B cell (primary cell): ENCODE data around the gene CSNK1G1. TPM values are rescaled to one million over a fixed set of nuclear protein-coding genes. Genes with fewer than 3 reads are reported as not detected.

Experiments used
- ATAC-seq: fragments of 200-7000 bp; cut with Tn5 transposase; one replicate; pipeline ENCODE4 v1.10.0; 2021; ENCODE audit warnings: low read depth, mild to moderate bottlenecking, moderate number of reproducible peaks, moderate library complexity
- CTCF ChIA-PET: fragments of 350-600 bp; sonication (Branson Sonifier 250); formaldehyde crosslinking; loops from one replicate; lab custom pipeline; 2021; ENCODE audit warnings: antibody characterized with exemption, inconsistent platforms; lab: Charles Lee
- POLR2A ChIA-PET: fragments of 350-600 bp; sonication (Branson Sonifier 250); formaldehyde crosslinking; loops from one replicate; lab custom pipeline; 2021; ENCODE audit warnings: antibody characterized with exemption; lab: Charles Lee
- DNase-seq: peaks from one replicate; pipeline ENCODE4 v3.0.0; 2013
- H2AFZ ChIP-seq: 2 replicates; pipeline ENCODE4 v1.6.1; 2012; ENCODE audit warnings: mild to moderate bottlenecking, low read depth, low read length; ENCODE audit not compliant: insufficient read depth, poor library complexity, severe bottlenecking
- H3K27ac ChIP-seq, 2 donors: 1 replicate in 1 of 2; 2 replicates in 1 of 2; pipeline ENCODE4 v1.5.1; 2012 to 2013; ENCODE audit warnings: low read length in 2 of 2, mild to moderate bottlenecking in 2 of 2, moderate library complexity in 1 of 2
- H3K27me3 ChIP-seq, 4 experiments: fragments of 200-600 bp in 1 of 4; sonication (generic) in 1 of 4; replicated peaks in 1 of 4; 1 replicate in 2 of 4; 2 replicates in 2 of 4; pipeline versions ENCODE4 v1.6.1 to v1.7.0; 2013 to 2016; ENCODE audit warnings: low read length in 3 of 4, mild to moderate bottlenecking in 2 of 4, mixed read lengths in 1 of 4, moderate library complexity in 1 of 4; ENCODE audit not compliant: insufficient read depth in 4 of 4, control insufficient read depth in 3 of 4; ENCODE audit errors: control extremely low read depth in 1 of 4
- H3K36me3 ChIP-seq, 2 experiments: replicated peaks in 1 of 2; 1 replicate in 1 of 2; 2 replicates in 1 of 2; pipeline versions ENCODE4 v1.6.1 to v1.7.1; 2013; ENCODE audit warnings: low read length in 1 of 2; ENCODE audit not compliant: insufficient read depth in 2 of 2, control insufficient read depth in 1 of 2; ENCODE audit errors: control extremely low read depth in 1 of 2, extremely low read depth in 1 of 2
- H3K4me1 ChIP-seq, 2 donors: fragments of 200-600 bp in 1 of 2; sonication (generic) in 1 of 2; 1 replicate in 1 of 2; 2 replicates in 1 of 2; pipeline versions ENCODE4 v1.5.1 to v1.6.1; 2013 to 2017; ENCODE audit warnings: low read length in 2 of 2; ENCODE audit not compliant: control insufficient read depth in 2 of 2, insufficient read depth in 2 of 2
- H3K4me2 ChIP-seq: replicated peaks from 2 replicates; pipeline ENCODE3; 2012; ENCODE audit warnings: mild to moderate bottlenecking, low read depth, low read length; ENCODE audit not compliant: poor library complexity, severe bottlenecking
- H3K4me3 ChIP-seq, 5 experiments: fragments of 200-600 bp in 1 of 5; sonication (generic) in 1 of 5; 1 replicate in 3 of 5; 2 replicates in 2 of 5; pipeline versions ENCODE4 v1.5.1 to v1.7.0; 2011 to 2016; ENCODE audit warnings: low read length in 4 of 5, mild to moderate bottlenecking in 4 of 5, low read depth in 2 of 5, control low read depth in 1 of 5, moderate library complexity in 1 of 5; ENCODE audit not compliant: insufficient read depth in 1 of 5; ENCODE audit errors: control extremely low read depth in 1 of 5, extremely low read depth in 1 of 5
- H3K79me2 ChIP-seq: fragments of 200-600 bp; sonication (generic); one replicate; pipeline ENCODE4 v1.6.0; 2016; ENCODE audit warnings: low read length; ENCODE audit not compliant: control insufficient read depth, insufficient read depth
- H3K9ac ChIP-seq: fragments of 200-600 bp; sonication (generic); 2 replicates; pipeline ENCODE4 v1.6.1; 2017; ENCODE audit warnings: mild to moderate bottlenecking, low read length, moderate library complexity
- H3K9me3 ChIP-seq, 3 donors: one replicate each; pipeline versions ENCODE4 v1.6.1 to v1.7.1; 2013; ENCODE audit warnings: low read length in 2 of 3; ENCODE audit not compliant: control insufficient read depth in 2 of 3, insufficient read depth in 1 of 3; ENCODE audit errors: control extremely low read depth in 1 of 3
- H4K20me1 ChIP-seq: 2 replicates; pipeline ENCODE4 v1.6.0; 2012; ENCODE audit warnings: mild to moderate bottlenecking, low read length; ENCODE audit not compliant: insufficient read depth, control insufficient read depth, poor library complexity, severe bottlenecking
- H3K27ac Mint-ChIP-seq: one replicate; pipeline ENCODE4 v1.8.0; 2021; ENCODE audit warnings: mixed read lengths
- H3K27me3 Mint-ChIP-seq: one replicate; pipeline ENCODE4 v1.8.0; 2021; ENCODE audit warnings: mixed read lengths
- H3K4me1 Mint-ChIP-seq: one replicate; pipeline ENCODE4 v1.8.0; 2021; ENCODE audit warnings: mixed read lengths
- H3K4me3 Mint-ChIP-seq: one replicate; pipeline ENCODE4 v1.8.0; 2021; ENCODE audit warnings: mixed read lengths
- H3K9me3 Mint-ChIP-seq: one replicate; pipeline ENCODE4 v1.8.0; 2022; ENCODE audit warnings: mixed read lengths; ENCODE audit not compliant: insufficient read depth
- CTCF ChIP-seq: fragments of 200-600 bp; IDR thresholded peaks from one replicate; pipeline ENCODE4 v1.8.0; 2022; ENCODE audit warnings: antibody characterized with exemption, mild to moderate bottlenecking
- EZH2 ChIP-seq: IDR thresholded peaks from 2 replicates; pipeline ENCODE4 v1.6.1; 2012; ENCODE audit warnings: borderline replicate concordance, low read depth, mild to moderate bottlenecking, moderate library complexity, low read length; ENCODE audit not compliant: insufficient read depth, poor library complexity, severe bottlenecking
- WGBS: methylation state at CpG from one replicate; pipeline ENCODE4 v1.1.5; 2013; ENCODE audit warnings: missing lambda C conversion rate; ENCODE audit not compliant: insufficient coverage; 5-methylcytosine and 5-hydroxymethylcytosine counted together
- intact Hi-C: fragments of 100-400 bp; cut with micrococcal nuclease; formaldehyde crosslinking; loops from one replicate; pipeline ENCODE4 v1.10.0; 2022
- polyA plus RNA-seq: library from polyadenylated mRNA; depleted of rRNA; stranded (reverse); fragments of >200 nt; gene quantifications from 2 replicates; pipeline ENCODE4 v1.2.3, GENCODE V29; 2012
- total RNA-seq, 2 donors: library from RNA; stranded (reverse); fragments of 120-200 nt in 1 of 2; gene quantifications; 1 replicate in 1 of 2; 2 replicates in 1 of 2; pipeline versions ENCODE4 v1.2.3 to v1.2.4, GENCODE V29; 2013 to 2022

CSNK1G1 gene
- total and polyA plus RNA-seq, 2 donors (not counting 1 experiment from before 2014, with no cell fraction given), result 5.2 to 40.3 TPM

DNA sequence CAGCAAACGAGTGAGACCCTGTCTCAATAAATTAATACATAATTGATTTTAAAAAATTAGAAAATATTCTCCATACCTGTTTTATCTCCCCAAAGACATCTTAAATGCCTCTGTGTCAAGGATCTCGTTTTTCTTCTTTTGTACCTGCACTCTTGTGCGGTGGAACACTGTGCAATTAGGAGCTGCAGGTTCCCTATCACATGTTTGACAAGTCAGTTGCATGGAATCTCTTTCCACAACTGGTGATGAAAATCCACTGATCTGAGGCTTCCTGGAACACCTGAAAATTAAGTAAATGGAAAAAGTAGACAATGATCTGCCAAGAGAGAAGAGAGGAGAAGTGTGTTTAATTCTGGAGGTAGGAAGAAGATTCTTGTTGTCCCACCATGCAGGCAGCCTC lies 207.4 kb downstream of the CSNK1G1 start:
- Histone ChIP-seq H3K9ac (no peak overlapping the region), H3K79me2 (peaks cover 20% of the 10 kb centered on the region), H3K4me2 (no peak overlapping the region), H3K4me1 (peaks cover 27 to 50% of the 10 kb centered on the region in 2 donors), H3K27ac (no peak overlapping the region), H3K4me3 (no peak overlapping the region), H3K27me3 (no peaks in the 10 kb centered on the region), H4K20me1 (peaks cover 32% of the 10 kb centered on the region), H2AFZ (no peak overlapping the region), H3K9me3 (no peaks in the 10 kb centered on the region), H3K36me3 (peaks cover 1 to 19% of the 10 kb centered on the region in 2 experiments)
- CTCF ChIA-PET, result interaction anchor here (1.5 kb wide), 1 partner anchor 11 kb away, joined by 5 read pairs; no protein-coding TSS in a partner anchor
- TF ChIP-seq EZH2, result no peak
- no peak for TF ChIP-seq CTCF
- intact Hi-C loops, result no loop called here
- Mint-ChIP-seq H3K27me3 (no peaks in the 10 kb centered on the region), H3K9me3 (no peaks in the 10 kb centered on the region), H3K4me1 (peaks cover 52% of the 10 kb centered on the region), H3K27ac (peak overlapping the region; percentile 22), H3K4me3 (no peak overlapping the region)
- 100% methylated on average over 2 of the region's 3 CpGs for WGBS
- ATAC-seq (no peak), DNase-seq (no peak)
- POLR2A ChIA-PET, result no interaction called here

DNA sequence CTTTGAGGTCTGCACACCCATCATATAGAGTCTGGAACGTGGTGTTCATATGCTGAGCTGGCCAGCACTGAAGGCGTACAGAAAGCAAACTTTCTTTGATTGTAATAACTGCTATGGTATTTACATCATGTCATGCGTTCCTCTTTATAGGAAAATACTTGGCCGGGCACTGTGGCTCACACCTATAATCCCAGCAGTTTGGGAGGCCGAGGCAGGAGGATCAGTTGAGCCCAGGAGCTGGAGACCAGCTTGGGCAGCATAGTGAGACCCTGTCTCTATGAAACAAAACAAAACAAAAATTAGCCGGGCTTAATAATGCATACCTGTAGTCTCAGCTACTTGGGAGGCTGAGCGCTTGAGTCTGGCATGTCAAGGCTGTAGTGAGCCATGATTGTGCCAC lies 207.8 kb downstream of the CSNK1G1 start:
- peak overlapping the region; percentile 16 for H3K27ac Mint-ChIP-seq
- POLR2A ChIA-PET, result no interaction called here

More for the DNA sequence above, 207.8 kb downstream of the CSNK1G1 start:
- Histone ChIP-seq H3K36me3 (peaks cover 1 to 22% of the 10 kb centered on the region in 2 experiments), H3K9ac (no peak overlapping the region), H3K27ac (no peak overlapping the region), H3K27me3 (no peaks in the 10 kb centered on the region), H4K20me1 (peaks cover 29% of the 10 kb centered on the region), H3K79me2 (peaks cover 19% of the 10 kb centered on the region), H3K4me1 (peaks cover 27 to 46% of the 10 kb centered on the region in 2 donors), H3K4me3 (no peak overlapping the region), H3K4me2 (no peak overlapping the region), H2AFZ (no peak overlapping the region), H3K9me3 (no peaks in the 10 kb centered on the region)
- intact Hi-C loops, result no loop called here
- H3K27me3 Mint-ChIP-seq, result no peaks in the 10 kb centered on the region
- H3K4me1 Mint-ChIP-seq, result peaks cover 51% of the 10 kb centered on the region
- CTCF ChIA-PET, result interaction anchor here (1.5 to 2.0 kb wide), 2 partner anchors 9 to 11 kb away, joined by 5 to 6 read pairs; no protein-coding TSS in a partner anchor
- TF ChIP-seq EZH2 (no peak), CTCF (no peak)
- no peak overlapping the region for H3K4me3 Mint-ChIP-seq
- 100% methylated on average over 3 of the region's 7 CpGs for WGBS
- DNase-seq (no peak), ATAC-seq (no peak)
- no peaks in the 10 kb centered on the region for H3K9me3 Mint-ChIP-seq
